Activated CD4-positive, alpha-beta T cell treated with anti-CD3 and anti-CD28 coated beads, Interleukin-2, amount 10 ng/mL, durations not matched to agents 7 days and 5 days (primary cell): Measurements from ENCODE around the gene RPA3. TPM values are rescaled to one million over a fixed set of nuclear protein-coding genes. Genes with fewer than 3 reads are reported as not detected.

Experiments used
- CTCF ChIA-PET: fragments of 350-600 bp; sonication (Branson Sonifier 250); formaldehyde crosslinking; loops from one replicate; lab custom pipeline; 2021; ENCODE audit warnings: antibody characterized with exemption; lab: Charles Lee
- POLR2A ChIA-PET: fragments of 350-600 bp; sonication (Branson Sonifier 250); formaldehyde crosslinking; loops from one replicate; lab custom pipeline; 2021; ENCODE audit warnings: antibody characterized with exemption; lab: Charles Lee
- DNase-seq: peaks from one replicate; pipeline ENCODE4 v3.0.0-alpha.2; 2020
- H3K27ac Mint-ChIP-seq: one replicate; pipeline ENCODE4 v1.8.0; 2021; ENCODE audit warnings: mild to moderate bottlenecking, moderate library complexity, mixed read lengths
- H3K27me3 Mint-ChIP-seq: one replicate; pipeline ENCODE4 v1.8.0; 2021; ENCODE audit warnings: mixed read lengths
- H3K36me3 Mint-ChIP-seq: one replicate; pipeline ENCODE4 v1.8.0; 2021; ENCODE audit warnings: low read depth, mixed read lengths
- H3K4me1 Mint-ChIP-seq: one replicate; pipeline ENCODE4 v1.8.0; 2021; ENCODE audit warnings: mixed read lengths
- H3K4me3 Mint-ChIP-seq: one replicate; pipeline ENCODE4 v1.8.0; 2021; ENCODE audit warnings: mild to moderate bottlenecking, moderate library complexity, mixed read lengths
- H3K9me3 Mint-ChIP-seq: one replicate; pipeline ENCODE4 v1.8.0; 2021; ENCODE audit warnings: mixed read lengths
- total RNA-seq, 2 experiments: library from RNA; stranded (reverse); gene quantifications; one replicate each; pipeline ENCODE4 v1.2.3, GENCODE V29; 2021

Gene RPA3
- total RNA-seq, 2 experiments from 2014 or later: 93.2 to 93.4 TPM

DNA sequence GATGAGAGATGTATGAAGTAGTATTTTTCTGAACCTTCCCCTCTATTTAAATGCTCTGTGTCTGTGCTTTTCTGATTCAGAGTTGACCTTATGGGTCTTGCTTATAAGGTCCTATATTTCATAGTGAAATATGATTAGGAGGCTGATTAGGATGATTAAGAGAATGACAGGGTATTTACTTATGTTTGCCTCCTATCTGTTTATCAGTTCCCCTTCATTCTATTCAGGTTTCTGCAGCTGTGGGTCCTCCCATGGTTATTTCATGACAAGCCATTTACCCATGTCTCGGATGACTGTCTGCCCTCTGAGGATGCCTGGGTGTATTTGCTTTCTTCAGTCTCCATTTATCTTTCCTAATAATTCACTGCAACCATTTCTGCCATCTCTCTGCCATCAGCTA, 16.9 kb downstream of the RPA3 start:
- ChIA-PET CTCF (no interaction called here), POLR2A (no interaction called here)
- DNase-seq: no peak
- Mint-ChIP-seq H3K36me3 (peaks cover 2% of the 10 kb centered on the region), H3K27me3 (no peaks in the 10 kb centered on the region), H3K9me3 (no peaks in the 10 kb centered on the region), H3K4me3 (no peak overlapping the region), H3K4me1 (peaks cover 10% of the 10 kb centered on the region), H3K27ac (no peak overlapping the region)

DNA sequence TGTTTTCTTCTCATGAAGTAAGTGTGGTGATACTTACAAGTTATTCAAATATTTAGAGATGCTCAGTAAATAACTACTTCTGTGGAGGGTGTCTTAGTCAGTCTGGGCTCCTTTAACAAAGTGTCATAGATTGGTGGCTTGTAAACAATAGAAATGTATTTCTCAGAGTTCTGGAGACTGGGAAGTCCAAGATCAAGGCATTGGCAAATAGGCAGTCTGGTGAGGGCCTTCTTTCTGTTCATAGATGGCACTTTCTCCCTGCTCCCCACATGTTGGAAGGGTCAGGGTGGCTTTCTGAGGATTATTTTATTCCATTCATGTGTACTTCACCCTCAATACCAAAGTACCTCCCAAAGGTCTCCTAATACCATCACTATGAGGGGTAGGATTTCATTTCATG, 18.4 kb downstream of the RPA3 start:
- POLR2A ChIA-PET: no interaction called here
- no peak for DNase-seq
- H3K9me3 Mint-ChIP-seq: no peaks in the 10 kb centered on the region
- H3K4me1 Mint-ChIP-seq: peaks cover 6% of the 10 kb centered on the region
- no peak overlapping the region for H3K27ac Mint-ChIP-seq
- peaks cover 2% of the 10 kb centered on the region for H3K36me3 Mint-ChIP-seq
- no peak overlapping the region for H3K4me3 Mint-ChIP-seq
- CTCF ChIA-PET: no interaction called here
- H3K27me3 Mint-ChIP-seq: no peaks in the 10 kb centered on the region

- DNase-seq: no peak
These were observed 19.0 kb downstream of the RPA3 start for GRCh38 chr7:7699380-7699779.

DNA sequence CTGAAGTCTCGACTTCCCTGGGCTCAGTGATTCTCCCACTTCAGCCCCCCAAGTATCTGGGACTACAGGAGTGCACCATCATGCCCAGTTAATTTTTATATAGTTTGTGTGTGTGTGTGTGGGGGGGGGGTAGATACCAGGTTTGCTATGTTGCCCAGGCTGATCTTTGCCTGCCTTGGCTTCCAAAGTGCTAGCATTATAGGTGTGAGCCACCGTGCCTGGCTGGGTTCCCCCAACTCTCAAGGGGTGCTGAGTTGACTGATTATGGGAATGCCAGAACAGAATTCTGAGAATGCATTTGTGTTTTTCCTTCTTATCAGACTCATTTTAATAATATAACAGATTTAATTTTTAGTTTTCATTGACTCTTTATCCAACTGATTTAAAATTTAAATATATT, 19.5 kb downstream of the RPA3 start:
- ChIA-PET POLR2A (no interaction called here), CTCF (interaction anchor here (0.7 kb wide), 2 partner anchors 9 to 537 kb away, joined by 3 to 4 read pairs; no protein-coding TSS in a partner anchor)
- no peak for DNase-seq
- no peak overlapping the region for H3K4me3 Mint-ChIP-seq
- H3K36me3 Mint-ChIP-seq: peaks cover 3% of the 10 kb centered on the region
- peaks cover 6% of the 10 kb centered on the region for H3K4me1 Mint-ChIP-seq
- no peaks in the 10 kb centered on the region for H3K27me3 Mint-ChIP-seq
- H3K27ac Mint-ChIP-seq: no peak overlapping the region
- no peaks in the 10 kb centered on the region for H3K9me3 Mint-ChIP-seq

More at GRCh38 chr7:7699380-7699779, 19.0 kb downstream of the RPA3 start:
- no peak overlapping the region for H3K27ac Mint-ChIP-seq
- no peaks in the 10 kb centered on the region for H3K9me3 Mint-ChIP-seq
- H3K27me3 Mint-ChIP-seq: no peaks in the 10 kb centered on the region
- H3K4me3 Mint-ChIP-seq: no peak overlapping the region
- POLR2A ChIA-PET: no interaction called here
- H3K4me1 Mint-ChIP-seq: peaks cover 6% of the 10 kb centered on the region
- peaks cover 3% of the 10 kb centered on the region for H3K36me3 Mint-ChIP-seq
- CTCF ChIA-PET: no interaction called here

- CTCF ChIA-PET: interaction anchor here (0.5 to 2.1 kb wide), 3 partner anchors 11 to 405 kb away, joined by 4 read pairs; no protein-coding TSS in a partner anchor
- H3K27ac Mint-ChIP-seq: no peak overlapping the region
- H3K4me1 Mint-ChIP-seq: peaks cover 6% of the 10 kb centered on the region
- no peak overlapping the region for H3K4me3 Mint-ChIP-seq
- H3K9me3 Mint-ChIP-seq: no peaks in the 10 kb centered on the region
- POLR2A ChIA-PET: no interaction called here
- peaks cover 3% of the 10 kb centered on the region for H3K36me3 Mint-ChIP-seq
- no peaks in the 10 kb centered on the region for H3K27me3 Mint-ChIP-seq
- no peak for DNase-seq
These were observed 21.8 kb downstream of the RPA3 start for GRCh38 chr7:7696458-7697119.

DNA sequence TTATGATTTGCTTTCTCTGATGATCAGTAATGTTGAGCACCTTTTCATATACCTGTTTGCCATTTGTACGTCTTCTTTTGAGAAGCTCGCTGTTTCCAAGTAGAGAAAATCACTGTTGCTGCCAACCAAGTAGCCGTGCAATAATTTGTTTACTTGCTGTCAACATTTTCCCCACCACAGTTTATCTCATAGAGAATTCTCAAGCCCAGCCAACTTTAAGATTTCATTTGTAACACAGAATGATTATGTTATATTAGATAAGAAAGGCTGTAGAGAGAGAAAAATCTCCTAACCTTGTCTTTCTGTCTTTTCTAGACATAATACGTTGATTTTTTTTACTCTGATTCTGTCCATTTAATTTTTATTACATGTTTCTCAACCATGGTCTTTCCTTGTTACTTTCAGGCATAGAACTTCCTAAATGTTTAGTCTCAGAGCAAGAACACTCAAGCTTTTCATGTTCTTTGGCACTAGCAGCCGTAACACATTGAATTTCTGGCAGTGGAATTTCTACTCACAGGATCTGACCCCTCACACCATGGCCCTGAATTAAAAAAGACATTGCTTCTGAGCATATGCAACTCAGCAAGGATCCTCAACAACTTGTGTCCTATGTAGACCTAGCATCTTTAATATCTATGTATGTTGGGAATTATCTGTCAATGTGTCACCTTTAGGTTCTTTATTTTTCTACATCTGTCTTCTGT, 23.1 kb downstream of the RPA3 start:
- H3K27me3 Mint-ChIP-seq: no peaks in the 10 kb centered on the region
- H3K9me3 Mint-ChIP-seq: no peaks in the 10 kb centered on the region
- H3K4me1 Mint-ChIP-seq: peaks cover 6% of the 10 kb centered on the region
- H3K4me3 Mint-ChIP-seq: no peak overlapping the region
- H3K27ac Mint-ChIP-seq: no peak overlapping the region
- POLR2A ChIA-PET: no interaction called here
- CTCF ChIA-PET: interaction anchor here (0.9 kb wide), 1 partner anchor 520 kb away, joined by 3 read pairs; no protein-coding TSS in a partner anchor
- H3K36me3 Mint-ChIP-seq: peaks cover 3% of the 10 kb centered on the region
- no peak for DNase-seq

- Mint-ChIP-seq H3K4me1 (peaks cover 2% of the 10 kb centered on the region), H3K27me3 (no peaks in the 10 kb centered on the region), H3K4me3 (no peak overlapping the region), H3K9me3 (no peaks in the 10 kb centered on the region), H3K27ac (no peak overlapping the region), H3K36me3 (peaks cover 3% of the 10 kb centered on the region)
- no peak for DNase-seq
- ChIA-PET POLR2A (no interaction called here), CTCF (interaction anchor here (0.9 kb wide), 1 partner anchor 521 kb away, joined by 3 read pairs; no protein-coding TSS in a partner anchor)
These were observed 23.9 kb downstream of the RPA3 start for GRCh38 chr7:7694542-7694941.

DNA sequence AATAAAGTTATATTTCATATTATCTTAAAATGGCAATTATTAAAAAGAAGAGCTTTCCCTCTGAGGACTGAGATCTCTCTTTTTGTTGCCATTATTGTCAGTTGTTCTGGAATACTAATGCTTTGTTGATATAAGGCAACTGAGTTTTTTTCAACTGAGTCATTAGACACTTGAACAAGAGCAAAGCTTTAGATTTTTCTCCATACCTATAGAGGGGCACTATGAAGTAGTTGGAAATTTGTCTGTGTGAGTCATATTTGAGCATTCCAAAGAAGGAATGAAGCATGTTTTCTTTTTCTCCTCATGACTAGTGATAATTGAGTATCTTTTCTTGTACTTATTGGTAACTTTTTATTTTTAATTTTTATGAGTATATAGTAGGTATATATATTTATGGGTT, 24.5 kb downstream of the RPA3 start:
- Mint-ChIP-seq H3K27ac (no peak overlapping the region), H3K4me1 (no peaks in the 10 kb centered on the region), H3K36me3 (peaks cover 3% of the 10 kb centered on the region), H3K4me3 (no peak overlapping the region), H3K27me3 (no peaks in the 10 kb centered on the region), H3K9me3 (no peaks in the 10 kb centered on the region)
- DNase-seq: no peak
- POLR2A ChIA-PET: interaction anchor here (0.7 kb wide), 1 partner anchor 39 kb away, joined by 4 read pairs; no protein-coding TSS in a partner anchor
- CTCF ChIA-PET: interaction anchor here (2.0 kb wide), 1 partner anchor 12 kb away, joined by 12 read pairs; no protein-coding TSS in a partner anchor

GRCh38 chr7:7688956-7689355, 29.5 kb downstream of the RPA3 start:
- H3K4me1 Mint-ChIP-seq: peaks cover 4% of the 10 kb centered on the region
- H3K9me3 Mint-ChIP-seq: no peaks in the 10 kb centered on the region
- ChIA-PET POLR2A (no interaction called here), CTCF (interaction anchor here (1.1 kb wide), 1 partner anchor 14 kb away, joined by 3 read pairs; no protein-coding TSS in a partner anchor)
- H3K27me3 Mint-ChIP-seq: no peaks in the 10 kb centered on the region
- no peak overlapping the region for H3K4me3 Mint-ChIP-seq
- H3K27ac Mint-ChIP-seq: no peak overlapping the region
- peaks cover 2% of the 10 kb centered on the region for H3K36me3 Mint-ChIP-seq
- no peak for DNase-seq

GRCh38 chr7:7688310-7688709, 30.1 kb downstream of the RPA3 start:
- no peaks in the 10 kb centered on the region for H3K27me3 Mint-ChIP-seq
- POLR2A ChIA-PET: no interaction called here
- no peak for DNase-seq
- no peak overlapping the region for H3K27ac Mint-ChIP-seq
- CTCF ChIA-PET: interaction anchor here (0.6 to 1.2 kb wide), 4 partner anchors 15 to 83 kb away, joined by 3 to 4 read pairs (median 3); partner anchors contain the start of gene RPA3
- H3K36me3 Mint-ChIP-seq: peaks cover 3% of the 10 kb centered on the region
- H3K4me1 Mint-ChIP-seq: peaks cover 4% of the 10 kb centered on the region
- no peak overlapping the region for H3K4me3 Mint-ChIP-seq
- no peaks in the 10 kb centered on the region for H3K9me3 Mint-ChIP-seq

- DNase-seq: no peak
- H3K27ac Mint-ChIP-seq: no peak overlapping the region
- H3K36me3 Mint-ChIP-seq: peaks cover 3% of the 10 kb centered on the region
- no peaks in the 10 kb centered on the region for H3K27me3 Mint-ChIP-seq
- H3K4me1 Mint-ChIP-seq: peaks cover 8% of the 10 kb centered on the region
- ChIA-PET POLR2A (no interaction called here), CTCF (interaction anchor here (0.6 to 1.2 kb wide), 4 partner anchors 15 to 84 kb away, joined by 3 to 4 read pairs (median 3); partner anchors contain the start of gene RPA3)
- no peak overlapping the region for H3K4me3 Mint-ChIP-seq
- H3K9me3 Mint-ChIP-seq: no peaks in the 10 kb centered on the region
These were observed 30.6 kb downstream of the RPA3 start for GRCh38 chr7:7687800-7688199.

GRCh38 chr7:7686811-7687508, 31.4 kb downstream of the RPA3 start:
- CTCF ChIA-PET: interaction anchor here (1.2 kb wide), 1 partner anchor 32 kb away, joined by 3 read pairs; the partner anchor contains the start of gene RPA3

More at GRCh38 chr7:7686811-7687508, 31.4 kb downstream of the RPA3 start:
- H3K27ac Mint-ChIP-seq: no peak overlapping the region
- peaks cover 3% of the 10 kb centered on the region for H3K36me3 Mint-ChIP-seq
- H3K9me3 Mint-ChIP-seq: no peaks in the 10 kb centered on the region
- no peak for DNase-seq
- POLR2A ChIA-PET: no interaction called here
- peaks cover 14% of the 10 kb centered on the region for H3K4me1 Mint-ChIP-seq
- no peaks in the 10 kb centered on the region for H3K27me3 Mint-ChIP-seq
- H3K4me3 Mint-ChIP-seq: no peak overlapping the region
